NCI-H774 (cell line): Measurements from ENCODE around the gene CPT1B.
A peak's percentile ranks its signal among the peaks of the same experiment; 100 is the strongest.

Experiments
- DNase-seq: peaks from one replicate; lab custom pipeline; 2025; lab: John Stamatoyannopoulos, UW

Gene CPT1B

GRCh38 chr22:50569896-50570535, 8.2 kb downstream of the CPT1B start:
- DNase-seq: no peak

GRCh38 chr22:50569041-50569459, 9.2 kb downstream of the CPT1B start:
- DNase-seq: no peak

DNA sequence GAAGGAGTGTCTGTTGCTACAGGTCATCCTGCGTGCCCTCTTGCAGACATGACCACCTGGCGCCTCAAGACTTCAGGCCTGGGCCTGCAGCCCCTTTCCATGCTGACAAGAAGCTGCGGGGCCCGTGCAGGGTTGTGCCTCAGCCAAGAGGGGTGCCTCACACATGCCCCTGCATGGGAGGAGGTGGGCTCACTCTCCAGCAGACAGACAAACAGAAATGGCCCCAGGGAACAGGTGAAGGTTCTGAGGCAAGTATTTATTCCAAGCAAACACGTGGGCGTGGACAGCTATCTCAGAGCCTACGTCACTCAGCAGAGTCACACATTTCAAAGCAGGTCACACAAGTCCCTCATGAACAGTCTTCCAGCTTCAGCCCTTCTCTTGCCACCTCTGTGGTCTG, 9.6 kb downstream of the CPT1B start:
- no peak for DNase-seq

GRCh38 chr22:50567721-50568252, 10.4 kb downstream of the CPT1B start:
- no peak for DNase-seq

- no peak for DNase-seq
Observed at GRCh38 chr22:50564289-50564688, 13.9 kb downstream of the CPT1B start.

DNA sequence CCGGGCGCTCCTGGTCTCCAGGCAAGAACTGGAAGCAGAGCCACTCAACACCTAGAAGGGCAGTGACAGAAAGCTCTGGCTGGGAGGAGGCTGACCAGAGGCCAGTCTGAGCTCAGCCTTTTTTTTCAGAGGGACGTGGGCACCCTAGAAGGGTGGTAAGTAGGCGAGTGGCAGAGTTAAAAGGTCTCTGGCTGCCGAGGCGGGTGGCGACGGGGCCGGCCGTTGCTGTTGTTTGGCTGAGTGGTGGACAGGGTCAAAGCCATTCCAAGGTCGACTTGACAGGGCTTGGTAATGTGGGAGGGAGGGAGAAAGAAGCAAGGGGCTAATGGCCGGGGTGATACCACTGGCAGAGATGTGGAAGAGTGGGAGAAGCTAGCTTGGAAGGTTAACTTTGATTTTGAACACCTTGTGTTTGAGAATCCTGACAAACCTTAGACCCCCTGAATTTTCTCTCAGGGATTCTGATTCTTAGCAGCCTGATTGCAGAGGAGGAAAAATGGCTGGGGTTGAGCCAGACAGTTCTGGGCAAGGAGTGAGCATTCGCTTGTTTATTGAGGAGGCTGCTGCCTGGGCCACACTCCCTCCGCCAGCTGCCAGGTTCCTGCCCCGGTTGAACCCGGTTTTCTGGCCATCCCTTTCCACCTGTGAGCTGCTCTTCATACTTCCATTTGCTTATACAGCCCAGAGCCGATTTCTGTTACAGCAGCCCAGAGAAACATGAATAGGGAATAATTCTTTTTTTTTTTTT, 14.6 kb downstream of the CPT1B start:
- no peak for DNase-seq

DNA sequence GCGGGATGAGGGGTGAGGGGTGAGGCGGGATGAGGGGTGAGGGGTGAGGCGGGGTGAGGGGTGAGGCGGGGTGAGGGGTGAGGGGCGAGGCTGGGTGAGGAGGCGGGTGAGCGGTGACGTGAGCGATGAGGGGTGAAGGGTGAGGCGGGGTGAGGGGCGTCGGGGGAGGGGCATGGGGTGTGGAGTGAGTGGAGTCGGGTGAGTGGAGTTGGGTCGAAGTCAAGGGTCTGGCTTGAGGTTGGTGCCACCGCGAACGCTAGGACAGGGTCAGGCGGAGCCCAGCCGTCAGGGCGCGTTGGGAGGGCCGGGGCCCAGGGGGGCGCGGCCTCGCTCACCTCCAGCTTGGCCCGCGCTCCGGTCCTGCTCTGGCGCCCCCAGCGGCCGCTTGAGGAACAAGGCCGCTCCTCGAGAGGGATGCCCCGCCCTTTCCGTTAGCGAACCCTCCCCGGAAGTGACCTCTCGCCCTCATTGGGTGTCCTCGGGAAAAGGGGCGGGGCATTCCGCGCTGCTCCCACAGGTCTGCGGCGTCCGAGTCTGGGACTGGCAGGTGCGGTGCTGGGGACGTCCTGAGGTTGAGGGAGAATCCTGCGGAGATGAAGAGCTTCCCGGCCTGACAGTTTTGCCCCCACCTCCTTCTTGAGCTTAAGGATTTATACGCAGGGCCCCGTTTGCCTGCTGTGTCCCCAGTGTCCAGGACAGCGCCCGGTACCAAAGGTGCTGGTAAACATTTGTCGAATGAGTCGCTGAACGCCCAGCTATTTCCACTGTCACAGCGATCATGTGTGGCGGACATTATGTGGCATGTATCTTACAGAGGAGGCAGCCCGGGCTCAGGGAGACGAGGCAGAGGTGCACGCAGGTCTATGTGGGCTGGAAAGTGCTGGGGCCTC, 15.5 kb downstream of the CPT1B start, which contains the start of gene SYCE3:
Gene SYCE3, minus strand, starts transcription at position 397 of the 890 bp plus-strand sequence. CDS start 6,514 bp downstream, outside the sequence.
- DNase-seq: peak; percentile 83

GRCh38 chr22:50561401-50562358, 16.5 kb downstream of the CPT1B start:
- DNase-seq: no peak

GRCh38 chr22:50560034-50560433, 18.2 kb downstream of the CPT1B start:
- DNase-seq: no peak

DNA sequence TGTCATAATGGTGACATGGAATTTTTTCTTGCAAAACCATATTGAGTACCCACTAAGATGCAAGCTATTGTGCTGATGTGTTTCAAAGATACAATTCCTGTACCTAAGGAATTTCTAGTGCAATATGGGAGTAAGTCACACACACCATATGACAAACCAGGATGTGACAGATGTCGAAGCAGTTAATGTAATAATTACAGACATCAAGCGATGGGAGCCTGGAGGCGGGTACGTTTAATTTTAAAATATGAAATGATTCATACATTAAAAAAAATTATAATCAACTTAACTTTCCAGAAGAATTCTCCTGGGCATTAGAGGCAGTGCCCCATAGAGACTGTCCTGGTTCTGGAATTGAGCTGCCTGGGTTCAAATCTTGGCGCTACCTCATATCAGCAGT, 21.5 kb downstream of the CPT1B start:
- DNase-seq: no peak

DNA sequence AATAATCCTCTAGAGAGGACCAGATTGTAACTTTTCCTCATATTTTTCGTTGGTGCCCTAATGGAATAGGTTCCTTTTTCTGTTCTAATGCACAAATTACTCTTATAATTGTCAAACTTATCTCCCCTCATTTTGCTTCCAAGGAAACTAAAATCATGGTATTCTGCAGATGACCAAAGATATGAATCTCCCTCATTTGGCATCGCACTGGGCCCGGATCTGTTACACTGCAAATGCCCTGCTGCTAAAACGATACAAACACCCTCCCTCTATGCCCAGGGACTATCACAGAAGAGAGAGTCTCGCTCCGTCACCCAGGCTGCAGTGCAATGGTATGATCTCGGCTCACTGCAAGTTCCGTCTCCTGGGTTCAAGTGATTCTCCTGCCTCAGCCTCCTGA, 24.9 kb downstream of the CPT1B start:
- DNase-seq: no peak

GRCh38 chr22:50551160-50551752, 27.0 kb downstream of the CPT1B start:
- DNase-seq: no peak

- no peak for DNase-seq
Observed at GRCh38 chr22:50550395-50550794, 27.8 kb downstream of the CPT1B start.

DNA sequence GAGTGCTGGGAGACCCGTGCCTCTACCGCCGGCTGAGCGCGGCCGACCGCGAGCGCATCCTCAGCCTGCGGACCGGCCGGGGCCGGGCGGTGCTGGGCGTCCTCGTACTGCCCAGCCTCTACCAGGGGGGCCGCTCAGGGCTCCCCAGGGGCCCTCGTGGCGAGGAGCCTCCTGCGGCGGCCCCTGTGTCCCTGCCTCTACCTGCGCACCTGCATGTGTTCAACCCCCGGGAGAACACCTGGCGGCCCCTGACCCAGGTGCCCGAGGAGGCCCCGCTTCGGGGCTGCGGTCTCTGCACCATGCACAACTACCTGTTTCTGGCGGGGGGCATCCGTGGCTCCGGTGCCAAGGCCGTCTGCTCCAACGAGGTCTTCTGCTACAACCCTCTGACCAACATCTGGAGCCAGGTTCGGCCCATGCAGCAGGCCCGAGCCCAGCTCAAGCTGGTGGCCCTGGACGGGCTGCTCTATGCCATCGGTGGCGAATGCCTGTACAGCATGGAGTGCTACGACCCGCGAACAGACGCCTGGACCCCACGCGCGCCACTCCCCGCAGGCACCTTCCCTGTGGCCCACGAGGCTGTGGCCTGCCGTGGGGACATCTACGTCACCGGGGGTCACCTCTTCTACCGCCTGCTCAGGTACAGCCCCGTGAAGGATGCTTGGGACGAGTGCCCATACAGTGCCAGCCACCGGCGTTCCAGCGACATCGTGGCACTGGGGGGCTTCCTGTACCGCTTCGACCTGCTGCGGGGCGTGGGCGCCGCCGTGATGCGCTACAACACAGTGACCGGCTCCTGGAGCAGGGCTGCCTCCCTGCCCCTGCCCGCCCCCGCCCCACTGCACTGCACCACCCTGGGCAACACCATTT, 29.1 kb downstream of the CPT1B start:
- DNase-seq: no peak

- DNase-seq: no peak
Observed at GRCh38 chr22:50548040-50548920, 29.9 kb downstream of the CPT1B start.

GRCh38 chr22:50547263-50547985, 30.8 kb downstream of the CPT1B start:
- DNase-seq: no peak

GRCh38 chr22:50546326-50547262, 31.6 kb downstream of the CPT1B start:
- DNase-seq: no peak
